Tibial nerve (tissue), 4 donors: ENCODE data around the gene SYT1.

Experiments used
- EP300 ChIP-seq, 2 donors: sonication (generic); formaldehyde crosslinking; IDR thresholded peaks; one replicate each; pipeline ENCODE4 v1.6.1; 2017; ENCODE audit warnings: antibody characterized with exemption in 2 of 2, mild to moderate bottlenecking in 1 of 2
- POLR2A ChIP-seq, 2 donors: fragments of 450-650 bp; IDR thresholded peaks; one replicate each; pipeline ENCODE4 v1.6.1; 2017; ENCODE audit warnings: antibody characterized with exemption in 2 of 2, mild to moderate bottlenecking in 2 of 2, moderate library complexity in 2 of 2
- TF ChIP-seq, protein P1 (sequence below), 5 experiments: fragments of 200-600 bp in 3 of 5; fragments of 450-650 bp in 2 of 5; sonication (generic) in 3 of 5; IDR thresholded peaks; one replicate each; pipeline ENCODE4 v1.5.1; 2016 to 2019; ENCODE audit warnings: antibody characterized with exemption in 5 of 5, mild to moderate bottlenecking in 3 of 5, moderate library complexity in 2 of 5

DNA sequence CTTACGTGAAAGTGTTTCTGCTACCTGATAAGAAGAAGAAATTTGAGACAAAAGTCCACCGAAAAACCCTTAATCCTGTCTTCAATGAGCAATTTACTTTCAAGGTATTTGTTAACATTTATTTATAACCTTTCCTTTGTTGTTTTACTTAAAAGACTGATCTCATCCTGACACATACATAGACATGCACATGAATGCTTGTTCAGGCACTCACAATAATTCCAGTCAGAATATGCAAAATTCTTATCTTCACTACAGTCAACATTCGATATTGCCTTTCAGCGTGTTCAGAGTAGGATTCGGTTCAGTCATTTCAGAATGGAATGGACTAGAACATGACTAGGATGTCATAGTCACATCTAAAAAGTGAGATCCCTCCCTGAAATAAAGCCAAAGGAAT lies 431.6 kb downstream of the SYT1 start:
- TF ChIP-seq, protein P1, sequence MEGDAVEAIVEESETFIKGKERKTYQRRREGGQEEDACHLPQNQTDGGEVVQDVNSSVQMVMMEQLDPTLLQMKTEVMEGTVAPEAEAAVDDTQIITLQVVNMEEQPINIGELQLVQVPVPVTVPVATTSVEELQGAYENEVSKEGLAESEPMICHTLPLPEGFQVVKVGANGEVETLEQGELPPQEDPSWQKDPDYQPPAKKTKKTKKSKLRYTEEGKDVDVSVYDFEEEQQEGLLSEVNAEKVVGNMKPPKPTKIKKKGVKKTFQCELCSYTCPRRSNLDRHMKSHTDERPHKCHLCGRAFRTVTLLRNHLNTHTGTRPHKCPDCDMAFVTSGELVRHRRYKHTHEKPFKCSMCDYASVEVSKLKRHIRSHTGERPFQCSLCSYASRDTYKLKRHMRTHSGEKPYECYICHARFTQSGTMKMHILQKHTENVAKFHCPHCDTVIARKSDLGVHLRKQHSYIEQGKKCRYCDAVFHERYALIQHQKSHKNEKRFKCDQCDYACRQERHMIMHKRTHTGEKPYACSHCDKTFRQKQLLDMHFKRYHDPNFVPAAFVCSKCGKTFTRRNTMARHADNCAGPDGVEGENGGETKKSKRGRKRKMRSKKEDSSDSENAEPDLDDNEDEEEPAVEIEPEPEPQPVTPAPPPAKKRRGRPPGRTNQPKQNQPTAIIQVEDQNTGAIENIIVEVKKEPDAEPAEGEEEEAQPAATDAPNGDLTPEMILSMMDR (IDR thresholded peaks at IDR 0.05): no peak
- no peak for TF ChIP-seq POLR2A (IDR thresholded peaks at IDR 0.05)
- TF ChIP-seq EP300 (IDR thresholded peaks at IDR 0.05): no peak
